Kidney (tissue), 14 donors: ENCODE results near the gene PRKCZ. TPM values are rescaled to one million over a fixed set of nuclear protein-coding genes. Genes with fewer than 3 reads are reported as not detected.

Experiments used
- DNase-seq, 5 donors: peaks; one replicate each; pipeline ENCODE4 v3.0.0-alpha.2; 2013 to 2020
- FAIRE-seq: peaks from 2 replicates; lab custom pipeline; 2012; peaks lifted over from hg19 to GRCh38; lab: Jason Lieb, UNC
- H3K27ac ChIP-seq, 2 donors: one replicate each; pipeline ENCODE4 v1.7.0; 2013; ENCODE audit warnings: low read depth in 2 of 2, low read length in 2 of 2, inconsistent platforms in 1 of 2
- H3K27me3 ChIP-seq: one replicate; pipeline ENCODE4 v1.7.1; 2013; ENCODE audit warnings: low read length, inconsistent platforms; ENCODE audit not compliant: control insufficient read depth, insufficient read depth
- H3K36me3 ChIP-seq, 3 donors: one replicate each; pipeline versions ENCODE4 v1.7.0 to v1.7.1; 2013; ENCODE audit warnings: low read length in 3 of 3, control low read depth in 1 of 3, inconsistent platforms in 1 of 3; ENCODE audit not compliant: insufficient read depth in 3 of 3, control insufficient read depth in 2 of 3
- H3K4me1 ChIP-seq, 3 donors: one replicate each; pipeline versions ENCODE4 v1.7.0 to v1.7.1; 2013; ENCODE audit warnings: low read length in 3 of 3, inconsistent platforms in 1 of 3, low read depth in 1 of 3; ENCODE audit not compliant: control insufficient read depth in 2 of 3, insufficient read depth in 2 of 3
- H3K4me3 ChIP-seq, 3 donors: one replicate each; pipeline versions ENCODE4 v1.7.0 to v1.8.1; 2013; ENCODE audit warnings: low read length in 3 of 3, control low read depth in 1 of 3, inconsistent platforms in 1 of 3
- H3K9ac ChIP-seq, 3 donors: one replicate each; pipeline versions ENCODE4 v1.7.0 to v1.7.1; 2013; ENCODE audit warnings: low read length in 3 of 3, control low read depth in 1 of 3, inconsistent platforms in 1 of 3
- H3K9me3 ChIP-seq, 3 donors: one replicate each; pipeline versions ENCODE4 v1.7.0 to v1.7.1; 2013; ENCODE audit warnings: low read length in 3 of 3, control low read depth in 1 of 3, inconsistent platforms in 1 of 3; ENCODE audit not compliant: control insufficient read depth in 2 of 3, insufficient read depth in 1 of 3
- CTCF ChIP-seq: IDR thresholded peaks from 3 replicates; pipeline ENCODE4 v1.5.1; 2012; ENCODE audit warnings: mild to moderate bottlenecking, moderate library complexity, borderline replicate concordance; ENCODE audit not compliant: insufficient read depth; ENCODE audit errors: extremely low read depth
- intact Hi-C: fragments of 100-400 bp; cut with DNase I; formaldehyde crosslinking; loops from one replicate; pipeline ENCODE4 v1.11.1; 2022
- polyA plus RNA-seq: library from polyadenylated mRNA; stranded (reverse); fragments of 350-450 nt; fragmentation: Illumina TruSeq; extraction: RNeasy Lipid Tissue Mini Kit (QIAGEN cat#74804); gene quantifications from one replicate; pipeline ENCODE4 v1.2.3, GENCODE V29; 2014; ENCODE audit warnings: low read depth, low replicate concordance; ENCODE audit not compliant: insufficient read depth
- total RNA-seq: library from RNA; stranded (reverse); fragmentation: NEBNext Ultra II Directional; extraction: Animal tissue kit (Norgen Biotek cat#: 25700); gene quantifications from one replicate; pipeline ENCODE4 v1.2.1, GENCODE V29; 2021
- donor health status: control.
- donor health status: control.
- donor health status: control.
- donor health status: control.
- donor health status: control.
- donor health status: DM: yes; HTN: yes; CAD: no.
- donor health status: Normal renal cell carcinoma (clear cell type).

The PRKCZ gene
- total and polyA plus RNA-seq, 2 donors from 2014 or later, result 24.7 to 42.4 TPM

GRCh38 chr1:2022063-2022770 is 28.0 kb upstream of the PRKCZ start:
- intact Hi-C loops, result no loop called here
- Histone ChIP-seq H3K27me3 (peaks cover 5% of the 10 kb centered on the region), H3K9me3 (no peaks in the 10 kb centered on the region), H3K9ac (no peak overlapping the region), H3K36me3 (no peaks in the 10 kb centered on the region), H3K4me3 (no peak overlapping the region), H3K27ac (no peak overlapping the region), H3K4me1 (peaks cover 0 to 10% (median 0%) of the 10 kb centered on the region in 3 donors)
- no peak for TF ChIP-seq CTCF
- DNase-seq (peak in 1 of 5 donors; percentile 41), FAIRE-seq (no peak)

DNA sequence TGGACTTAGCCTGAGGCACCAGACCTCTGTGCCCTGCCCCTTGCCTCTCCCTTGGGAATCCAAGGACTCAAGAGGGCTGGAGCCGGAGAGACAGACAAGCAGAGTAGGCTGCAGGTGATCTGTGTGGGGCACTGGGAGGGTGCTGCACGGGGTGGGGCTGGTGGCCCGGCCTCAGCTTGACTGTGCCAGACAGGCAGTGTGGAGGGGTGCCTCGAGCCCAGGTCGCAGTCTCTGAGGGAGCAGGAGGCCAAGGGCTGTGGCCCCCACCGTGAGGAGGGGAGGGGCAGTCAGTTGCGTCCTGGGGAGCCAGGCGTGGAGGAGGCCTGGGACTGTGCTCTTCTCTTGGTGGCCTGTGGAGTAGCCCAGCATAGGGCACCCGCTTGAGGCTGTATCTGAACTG is 27.0 kb upstream of the PRKCZ start:
- no peak overlapping the region for H3K27ac ChIP-seq
- no peak overlapping the region for H3K9ac ChIP-seq
- peaks cover 5% of the 10 kb centered on the region for H3K27me3 ChIP-seq
- intact Hi-C loops, result no loop called here
- H3K4me3 ChIP-seq, result no peak overlapping the region
- no peaks in the 10 kb centered on the region for H3K9me3 ChIP-seq
- H3K36me3 ChIP-seq, result no peaks in the 10 kb centered on the region
- no peak for FAIRE-seq
- no peak for TF ChIP-seq CTCF
- DNase-seq, result no peak
- peaks cover 0 to 10% (median 0%) of the 10 kb centered on the region in 3 donors for H3K4me1 ChIP-seq

- Histone ChIP-seq H3K27ac (no peak overlapping the region), H3K4me3 (no peak overlapping the region), H3K9ac (no peak overlapping the region), H3K27me3 (peaks cover 5% of the 10 kb centered on the region), H3K4me1 (peaks cover 0 to 10% (median 0%) of the 10 kb centered on the region in 3 donors), H3K9me3 (no peaks in the 10 kb centered on the region), H3K36me3 (no peaks in the 10 kb centered on the region)
- intact Hi-C loops, result no loop called here
- TF ChIP-seq CTCF, result no peak
- no peak for DNase-seq
- no peak for FAIRE-seq
Observed at GRCh38 chr1:2024451-2024850, 25.8 kb upstream of the PRKCZ start.
